Mucosa of stomach (tissue), 1 donor: ENCODE measurements around the gene AKAP1.

Experiments used
- H3K27me3 ChIP-seq: one replicate; pipeline ENCODE4 v1.7.0; 2013; ENCODE audit warnings: mild to moderate bottlenecking, low read length; ENCODE audit not compliant: control insufficient read depth, insufficient read depth
- H3K36me3 ChIP-seq: one replicate; pipeline ENCODE4 v1.7.0; 2013; ENCODE audit warnings: low read length; ENCODE audit not compliant: control insufficient read depth, insufficient read depth
- H3K4me1 ChIP-seq: one replicate; pipeline ENCODE4 v1.7.0; 2013; ENCODE audit warnings: mild to moderate bottlenecking, low read length; ENCODE audit not compliant: control insufficient read depth, insufficient read depth
- H3K4me3 ChIP-seq: one replicate; pipeline ENCODE4 v1.7.0; 2013; ENCODE audit warnings: low read length
- H3K9ac ChIP-seq: one replicate; pipeline ENCODE4 v1.7.0; 2013; ENCODE audit warnings: mild to moderate bottlenecking, low read length, moderate library complexity
- H3K9me3 ChIP-seq: one replicate; pipeline ENCODE4 v1.7.0; 2013; ENCODE audit warnings: mild to moderate bottlenecking, low read length, moderate library complexity; ENCODE audit not compliant: control insufficient read depth
- donor health status: Pancreatic carcinoma.

Gene AKAP1

DNA sequence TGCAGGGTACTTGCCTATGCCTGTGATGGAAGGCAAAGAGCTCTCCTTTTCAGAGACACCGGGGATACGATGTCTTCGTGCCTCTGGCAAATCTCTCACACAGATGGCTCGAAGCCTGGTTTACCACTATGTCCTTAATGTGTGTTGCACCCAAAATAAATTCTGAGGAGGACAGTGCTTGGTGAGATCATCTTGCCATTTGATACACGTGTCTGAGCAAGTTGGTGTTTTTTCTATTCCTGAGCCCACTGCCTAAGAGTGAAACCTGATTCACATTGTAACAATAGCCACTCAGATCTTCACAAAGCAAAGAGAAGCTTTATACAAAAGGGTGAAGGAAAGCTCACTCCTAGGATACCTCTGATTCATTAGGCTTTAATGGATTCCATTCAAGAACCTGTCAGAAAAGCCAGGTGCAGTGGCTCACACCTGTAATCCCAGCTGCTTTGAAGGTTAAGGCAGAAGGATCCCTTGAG lies 33.1 kb upstream of the AKAP1 start:
- no peaks in the 10 kb centered on the region for H3K27me3 ChIP-seq
- H3K9ac ChIP-seq = no peak overlapping the region
- H3K4me1 ChIP-seq = no peaks in the 10 kb centered on the region
- H3K9me3 ChIP-seq = no peaks in the 10 kb centered on the region
- no peak overlapping the region for H3K4me3 ChIP-seq
- no peaks in the 10 kb centered on the region for H3K36me3 ChIP-seq

DNA sequence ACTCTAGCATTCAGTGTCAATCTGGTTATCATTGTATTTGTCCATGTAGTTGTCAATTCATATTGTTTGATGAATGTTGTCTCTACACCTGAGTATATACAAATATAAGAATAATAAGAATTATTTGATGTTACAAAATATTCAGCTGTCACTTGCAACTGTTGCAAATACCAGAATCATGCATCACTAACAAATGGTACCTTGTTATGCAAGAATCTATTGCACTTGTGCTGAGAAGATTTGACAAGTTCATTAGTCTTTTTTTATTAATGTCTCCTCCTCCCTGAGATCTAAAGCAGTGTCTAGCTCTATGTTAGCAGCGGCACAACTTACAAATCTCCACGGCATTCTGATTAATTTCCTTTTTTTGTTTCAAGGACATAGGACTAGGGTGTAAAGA lies 22.2 kb upstream of the AKAP1 start:
- peaks cover 5% of the 10 kb centered on the region for H3K27me3 ChIP-seq
- H3K9ac ChIP-seq = no peak overlapping the region
- no peak overlapping the region for H3K4me3 ChIP-seq
- no peaks in the 10 kb centered on the region for H3K36me3 ChIP-seq
- H3K4me1 ChIP-seq = no peaks in the 10 kb centered on the region
- H3K9me3 ChIP-seq = no peaks in the 10 kb centered on the region

- Histone ChIP-seq H3K4me3 (no peak overlapping the region), H3K27me3 (peaks cover 5% of the 10 kb centered on the region), H3K9ac (no peak overlapping the region), H3K4me1 (no peaks in the 10 kb centered on the region), H3K9me3 (no peaks in the 10 kb centered on the region), H3K36me3 (no peaks in the 10 kb centered on the region)
Observed at GRCh38 chr17:57067162-57067561, 17.9 kb upstream of the AKAP1 start.

DNA sequence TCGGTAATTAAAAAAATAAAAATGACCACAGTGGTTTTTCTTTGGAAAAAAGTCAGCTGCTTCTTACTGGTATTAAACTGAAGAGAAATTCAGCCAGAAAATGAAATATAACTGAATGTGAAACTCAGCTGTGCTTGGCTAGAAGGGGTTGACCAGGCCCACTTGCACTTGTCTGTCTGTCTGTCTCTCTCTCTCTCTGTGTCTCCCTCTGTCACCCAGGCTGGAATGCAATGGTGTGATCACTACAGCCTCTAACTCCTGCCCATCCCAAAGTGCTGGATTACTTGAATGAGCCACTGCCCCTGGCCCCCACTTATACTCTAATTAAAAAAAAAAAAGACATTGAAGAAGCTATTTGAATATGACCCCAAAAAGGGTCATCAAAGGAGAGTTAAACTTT lies 17.3 kb upstream of the AKAP1 start:
- Histone ChIP-seq H3K4me3 (no peak overlapping the region), H3K36me3 (no peaks in the 10 kb centered on the region), H3K9ac (no peak overlapping the region), H3K4me1 (no peaks in the 10 kb centered on the region), H3K27me3 (peaks cover 5% of the 10 kb centered on the region), H3K9me3 (no peaks in the 10 kb centered on the region)

DNA sequence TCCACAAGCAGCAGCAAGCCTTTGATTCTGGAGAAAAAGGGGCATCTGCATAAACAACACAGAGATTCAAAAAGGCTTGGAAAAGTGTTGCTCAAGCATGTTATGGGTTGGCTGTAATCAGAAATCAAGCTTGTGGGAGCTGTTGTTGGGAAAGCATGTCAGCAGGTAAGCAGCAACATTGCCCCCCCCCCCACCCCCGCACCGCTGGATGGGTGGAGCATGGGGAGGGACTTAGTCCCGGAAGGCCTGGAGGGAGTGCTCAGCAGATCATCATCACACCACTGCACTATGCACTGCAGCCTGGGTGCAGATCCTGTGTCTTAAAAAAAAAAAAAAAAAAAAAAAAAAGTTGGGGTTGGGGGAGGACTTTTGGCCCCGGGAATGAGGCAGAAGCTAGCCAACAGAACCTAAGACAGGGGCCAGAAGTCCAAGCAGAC lies 16.8 kb upstream of the AKAP1 start:
- H3K36me3 ChIP-seq = no peaks in the 10 kb centered on the region
- no peak overlapping the region for H3K4me3 ChIP-seq
- H3K27me3 ChIP-seq = peaks cover 5% of the 10 kb centered on the region
- no peak overlapping the region for H3K9ac ChIP-seq
- no peaks in the 10 kb centered on the region for H3K9me3 ChIP-seq
- H3K4me1 ChIP-seq = no peaks in the 10 kb centered on the region

- H3K36me3 ChIP-seq = no peaks in the 10 kb centered on the region
- H3K9me3 ChIP-seq = no peaks in the 10 kb centered on the region
- no peak overlapping the region for H3K9ac ChIP-seq
- H3K27me3 ChIP-seq = peaks cover 5% of the 10 kb centered on the region
- no peak overlapping the region for H3K4me3 ChIP-seq
- no peaks in the 10 kb centered on the region for H3K4me1 ChIP-seq
Observed at GRCh38 chr17:57068707-57069106, 16.3 kb upstream of the AKAP1 start.

GRCh38 chr17:57071991-57072944 lies 12.8 kb upstream of the AKAP1 start:
- H3K4me3 ChIP-seq = no peak overlapping the region

DNA sequence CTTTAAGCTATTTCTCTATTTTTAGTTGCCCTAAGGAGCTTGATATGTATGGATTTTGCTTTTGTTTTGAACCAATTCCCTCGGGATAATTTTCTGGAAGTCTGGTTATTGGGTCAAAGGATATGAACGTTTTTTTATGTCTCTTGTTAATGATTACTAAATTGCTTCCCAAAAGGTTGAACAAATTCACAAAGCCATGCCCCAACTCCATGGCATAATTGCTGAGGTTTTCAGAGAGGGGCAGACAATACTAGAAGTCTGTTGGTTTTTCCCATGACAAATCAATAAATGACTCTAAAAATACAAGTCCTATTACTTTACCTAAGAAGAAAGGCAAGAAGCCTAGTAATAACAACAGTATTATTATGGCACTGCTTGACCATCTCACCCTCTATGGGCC lies 11.4 kb upstream of the AKAP1 start:
- no peaks in the 10 kb centered on the region for H3K4me1 ChIP-seq
- no peaks in the 10 kb centered on the region for H3K36me3 ChIP-seq
- no peak overlapping the region for H3K9ac ChIP-seq
- no peaks in the 10 kb centered on the region for H3K27me3 ChIP-seq
- no peak overlapping the region for H3K4me3 ChIP-seq
- no peaks in the 10 kb centered on the region for H3K9me3 ChIP-seq

More at GRCh38 chr17:57071991-57072944, 12.8 kb upstream of the AKAP1 start:
- no peaks in the 10 kb centered on the region for H3K9me3 ChIP-seq
- no peaks in the 10 kb centered on the region for H3K4me1 ChIP-seq
- no peaks in the 10 kb centered on the region for H3K27me3 ChIP-seq
- no peak overlapping the region for H3K9ac ChIP-seq
- H3K36me3 ChIP-seq = no peaks in the 10 kb centered on the region

DNA sequence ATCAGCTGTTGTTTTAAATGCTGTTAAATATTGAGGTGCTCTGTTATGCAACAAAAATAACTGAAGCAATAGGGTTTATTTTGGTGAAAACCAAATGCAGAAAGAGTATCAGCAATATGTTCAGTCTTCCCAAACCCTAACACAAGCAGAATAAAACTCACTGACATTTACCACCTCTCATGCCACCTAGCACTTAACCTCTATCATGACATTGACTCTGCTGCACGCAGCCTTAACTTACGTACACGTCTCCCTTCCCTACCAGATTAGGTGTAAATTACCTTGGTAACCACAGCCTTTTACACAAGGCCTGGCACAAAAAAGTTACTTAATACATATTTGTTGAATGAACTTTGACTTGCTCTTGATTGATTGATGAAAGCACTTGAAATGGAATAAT lies 9.9 kb upstream of the AKAP1 start:
- Histone ChIP-seq H3K9ac (no peak overlapping the region), H3K27me3 (no peaks in the 10 kb centered on the region), H3K36me3 (no peaks in the 10 kb centered on the region), H3K9me3 (no peaks in the 10 kb centered on the region), H3K4me1 (no peaks in the 10 kb centered on the region), H3K4me3 (no peak overlapping the region)

- Histone ChIP-seq H3K36me3 (no peaks in the 10 kb centered on the region), H3K4me3 (no peak overlapping the region), H3K27me3 (no peaks in the 10 kb centered on the region), H3K9ac (no peak overlapping the region), H3K4me1 (no peaks in the 10 kb centered on the region), H3K9me3 (no peaks in the 10 kb centered on the region)
Observed at GRCh38 chr17:57075785-57076184, 9.3 kb upstream of the AKAP1 start.

- Histone ChIP-seq H3K36me3 (no peaks in the 10 kb centered on the region), H3K4me1 (no peaks in the 10 kb centered on the region), H3K9ac (no peak overlapping the region), H3K4me3 (no peak overlapping the region), H3K9me3 (no peaks in the 10 kb centered on the region), H3K27me3 (no peaks in the 10 kb centered on the region)
Observed at GRCh38 chr17:57077000-57077399, 8.0 kb upstream of the AKAP1 start.

- no peaks in the 10 kb centered on the region for H3K36me3 ChIP-seq
- H3K4me3 ChIP-seq = no peak overlapping the region
- H3K4me1 ChIP-seq = no peaks in the 10 kb centered on the region
- no peaks in the 10 kb centered on the region for H3K9me3 ChIP-seq
- H3K27me3 ChIP-seq = no peaks in the 10 kb centered on the region
- H3K9ac ChIP-seq = no peak overlapping the region
Observed at GRCh38 chr17:57078274-57078673, 6.8 kb upstream of the AKAP1 start.
